OCI-LY7 (cell line): ENCODE data around the gene SFSWAP. TPM values are rescaled to one million over a fixed set of nuclear protein-coding genes. Genes with fewer than 3 reads are reported as not detected.

Experiments used
- BruUV-seq: library from RNA; stranded (reverse); fragments of 400-500 nt; replicated peaks from 2 replicates; lab custom pipeline; 2021; lab: Mats Ljungman, UMichigan
- CTCF ChIA-PET: fragments of 300-600 bp; sonication (Branson Sonifier 250); formaldehyde crosslinking; loops from one replicate; lab custom pipeline; 2022; ENCODE audit warnings: antibody characterized with exemption; ENCODE audit not compliant: unreplicated experiment; lab: Charles Lee
- POLR2A ChIA-PET: fragments of 300-600 bp; sonication (Branson Sonifier 250); formaldehyde crosslinking; loops from one replicate; lab custom pipeline; 2022; ENCODE audit warnings: antibody characterized with exemption; lab: Charles Lee
- DNase-seq: peaks from one replicate; pipeline ENCODE4 v3.0.0-alpha.2; 2015; ENCODE audit warnings: low spot score
- H2AFZ ChIP-seq: fragments of 200-600 bp; sonication (generic), shearing (Covaris generic); 2 replicates; pipeline ENCODE4 v1.6.1; 2014; ENCODE audit warnings: mild to moderate bottlenecking, antibody characterized with exemption, low read length, moderate library complexity
- H3K27ac ChIP-seq: fragments of 200-600 bp; sonication (generic); 2 replicates; pipeline ENCODE4 v1.5.1; 2014; ENCODE audit warnings: mixed run types, low read depth, mild to moderate bottlenecking, moderate library complexity, low read length, inconsistent platforms; ENCODE audit not compliant: poor library complexity, severe bottlenecking
- H3K36me3 ChIP-seq: fragments of 200-600 bp; sonication (generic); 2 replicates; pipeline ENCODE4 v1.6.1; 2014; ENCODE audit warnings: mild to moderate bottlenecking, antibody characterized with exemption, low read length, moderate library complexity, mixed read lengths; ENCODE audit not compliant: insufficient read depth
- H3K4me1 ChIP-seq: fragments of 200-600 bp; sonication (generic); 2 replicates; pipeline ENCODE4 v1.5.1; 2014; ENCODE audit warnings: mild to moderate bottlenecking, low read length; ENCODE audit not compliant: insufficient read depth, poor library complexity, severe bottlenecking
- H3K4me2 ChIP-seq: fragments of 200-600 bp; sonication (generic); 2 replicates; pipeline ENCODE4 v1.6.1; 2014; ENCODE audit warnings: mild to moderate bottlenecking, low read length
- H3K4me3 ChIP-seq: fragments of 200-600 bp; sonication (generic); 2 replicates; pipeline ENCODE4 v1.5.1; 2014; ENCODE audit warnings: mild to moderate bottlenecking, low read depth, low read length; ENCODE audit not compliant: poor library complexity, severe bottlenecking
- H3K79me2 ChIP-seq: fragments of 200-600 bp; sonication (generic); 2 replicates; pipeline ENCODE4 v1.6.1; 2016; ENCODE audit warnings: low read depth, mild to moderate bottlenecking, low read length, moderate library complexity, mixed read lengths; ENCODE audit not compliant: insufficient read depth
- H3K9me2 ChIP-seq: fragments of 200-600 bp; sonication (generic); 2 replicates; pipeline ENCODE4 v1.6.1; 2016; ENCODE audit warnings: mild to moderate bottlenecking, low read length, mixed read lengths; ENCODE audit not compliant: insufficient read depth
- H3K9me3 ChIP-seq: fragments of 200-600 bp; sonication (generic); 2 replicates; pipeline ENCODE4 v1.6.1; 2014; ENCODE audit warnings: mild to moderate bottlenecking, mixed run types, low read length, mixed read lengths
- H4K20me1 ChIP-seq: fragments of 200-600 bp; sonication (generic); 2 replicates; pipeline ENCODE4 v1.6.1; 2014; ENCODE audit warnings: mild to moderate bottlenecking, antibody characterized with exemption, low read length, moderate library complexity, mixed read lengths; ENCODE audit not compliant: insufficient read depth
- EZH2phosphoT487 ChIP-seq: fragments of 200-600 bp; sonication (generic); IDR thresholded peaks from 2 replicates; pipeline ENCODE4 v1.6.1; 2018; ENCODE audit warnings: low read depth, borderline replicate concordance, mild to moderate bottlenecking, mixed run types, antibody characterized with exemption, low read length, moderate library complexity, mixed read lengths
- intact Hi-C: fragments of 100-400 bp; cut with micrococcal nuclease; formaldehyde crosslinking; loops from one replicate; pipeline ENCODE4 v1.10.0; 2022; ENCODE audit not compliant: unreplicated experiment
- total RNA-seq, 2 experiments: library from RNA; depleted of rRNA in 1 of 2; stranded (reverse); fragments of >200 nt in 1 of 2; shearing (Covaris generic) in 1 of 2; gene quantifications; 2 replicates each; pipeline ENCODE4 v1.2.3, GENCODE V29; 2014 to 2022
- TF ChIP-seq, protein P1 (sequence below): fragments of 200-600 bp; sonication (generic); conservative IDR thresholded peaks from 2 replicates; pipeline ENCODE4 v1.5.1; 2014; ENCODE audit warnings: mild to moderate bottlenecking, antibody characterized with exemption, low read length, moderate library complexity, mixed read lengths

SFSWAP gene
- total RNA-seq, 2 experiments from 2014 or later: 54.0 to 87.1 TPM

DNA sequence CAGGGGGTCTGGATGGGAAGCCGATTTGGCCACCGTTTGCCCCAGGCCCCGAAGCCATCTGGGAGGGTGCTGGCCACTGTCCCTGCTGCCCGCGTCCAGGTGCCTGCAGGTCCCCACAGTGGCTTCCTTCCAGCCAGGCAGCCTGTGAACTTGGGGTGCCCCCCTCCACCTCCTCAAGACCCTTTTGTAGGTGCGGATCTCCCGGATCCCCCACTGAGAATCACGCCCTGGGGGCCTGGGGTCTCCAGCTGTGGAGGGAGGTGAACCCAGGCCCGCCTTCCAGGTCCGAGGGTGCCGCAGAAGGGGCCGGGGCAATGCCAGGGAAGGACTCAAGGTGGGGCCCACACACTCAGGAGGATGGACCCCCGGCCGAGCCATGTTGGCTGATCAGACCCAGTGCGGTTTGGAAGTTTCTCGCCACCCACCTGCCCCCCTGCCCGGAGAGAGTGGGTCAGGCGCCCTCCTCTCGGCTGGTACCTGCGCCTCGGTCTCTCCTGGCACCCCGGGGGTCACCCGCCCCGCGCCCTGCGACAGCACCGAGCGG lies 119.0 kb downstream of the SFSWAP start:
- ChIA-PET POLR2A (no interaction called here), CTCF (no interaction called here)
- H3K4me1 ChIP-seq: no peaks in the 10 kb centered on the region
- no peak overlapping the region for H3K4me2 ChIP-seq
- no peaks in the 10 kb centered on the region for H3K9me2 ChIP-seq
- no peak for DNase-seq
- TF ChIP-seq EZH2phosphoT487: no peak
- TF ChIP-seq, protein P1, sequence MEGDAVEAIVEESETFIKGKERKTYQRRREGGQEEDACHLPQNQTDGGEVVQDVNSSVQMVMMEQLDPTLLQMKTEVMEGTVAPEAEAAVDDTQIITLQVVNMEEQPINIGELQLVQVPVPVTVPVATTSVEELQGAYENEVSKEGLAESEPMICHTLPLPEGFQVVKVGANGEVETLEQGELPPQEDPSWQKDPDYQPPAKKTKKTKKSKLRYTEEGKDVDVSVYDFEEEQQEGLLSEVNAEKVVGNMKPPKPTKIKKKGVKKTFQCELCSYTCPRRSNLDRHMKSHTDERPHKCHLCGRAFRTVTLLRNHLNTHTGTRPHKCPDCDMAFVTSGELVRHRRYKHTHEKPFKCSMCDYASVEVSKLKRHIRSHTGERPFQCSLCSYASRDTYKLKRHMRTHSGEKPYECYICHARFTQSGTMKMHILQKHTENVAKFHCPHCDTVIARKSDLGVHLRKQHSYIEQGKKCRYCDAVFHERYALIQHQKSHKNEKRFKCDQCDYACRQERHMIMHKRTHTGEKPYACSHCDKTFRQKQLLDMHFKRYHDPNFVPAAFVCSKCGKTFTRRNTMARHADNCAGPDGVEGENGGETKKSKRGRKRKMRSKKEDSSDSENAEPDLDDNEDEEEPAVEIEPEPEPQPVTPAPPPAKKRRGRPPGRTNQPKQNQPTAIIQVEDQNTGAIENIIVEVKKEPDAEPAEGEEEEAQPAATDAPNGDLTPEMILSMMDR: no peak
- no peaks in the 10 kb centered on the region for H4K20me1 ChIP-seq
- H3K36me3 ChIP-seq: no peaks in the 10 kb centered on the region
- no peak overlapping the region for H3K27ac ChIP-seq
- H2AFZ ChIP-seq: no peak overlapping the region
- H3K9me3 ChIP-seq: no peaks in the 10 kb centered on the region
- intact Hi-C loops: loop anchor here (5.0 kb wide), 1 partner anchor 223 kb away; no protein-coding TSS in a partner anchor
- no peaks in the 10 kb centered on the region for H3K79me2 ChIP-seq
- H3K4me3 ChIP-seq: no peak overlapping the region
- BruUV-seq: no TSS peak

DNA sequence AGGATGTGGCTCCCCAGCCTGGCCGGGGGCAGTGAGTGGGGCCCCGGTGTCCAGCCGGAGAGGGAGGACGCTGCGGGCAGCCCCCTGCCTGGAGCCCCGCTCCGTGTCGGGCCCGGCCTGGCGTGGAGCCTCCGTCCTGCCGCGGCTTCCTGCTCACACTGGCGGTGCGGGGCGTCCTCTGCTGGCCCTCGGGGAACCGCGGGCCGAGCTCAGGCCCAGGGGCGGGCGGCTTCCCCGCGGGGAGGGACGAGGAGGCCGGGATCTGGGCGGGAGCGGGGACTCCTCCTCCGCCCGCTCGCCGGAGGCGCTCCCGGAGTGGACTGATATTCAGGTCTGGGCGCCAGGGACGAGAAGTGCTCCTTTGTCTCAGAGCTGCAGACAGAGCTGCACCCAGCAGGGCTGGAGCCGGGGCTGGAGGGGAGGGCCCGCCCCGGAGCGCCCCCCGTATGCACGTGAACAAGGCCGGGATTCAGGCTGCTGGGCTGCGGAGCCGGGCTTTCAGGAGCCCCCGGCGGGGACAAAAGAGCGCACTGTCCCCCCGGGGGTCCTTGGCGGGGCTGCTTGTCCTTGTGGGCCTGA lies 119.5 kb downstream of the SFSWAP start:
- H3K79me2 ChIP-seq: no peaks in the 10 kb centered on the region
- peak; percentile 14 for DNase-seq
- no peaks in the 10 kb centered on the region for H3K36me3 ChIP-seq
- no peaks in the 10 kb centered on the region for H3K9me2 ChIP-seq
- TF ChIP-seq, protein P1: peak; percentile 47
- no peak for TF ChIP-seq EZH2phosphoT487
- H3K4me3 ChIP-seq: no peak overlapping the region
- H3K4me1 ChIP-seq: no peaks in the 10 kb centered on the region
- H4K20me1 ChIP-seq: no peaks in the 10 kb centered on the region
- intact Hi-C loops: loop anchor here (5.0 kb wide), 1 partner anchor 223 kb away; no protein-coding TSS in a partner anchor
- CTCF ChIA-PET: no interaction called here
- no peaks in the 10 kb centered on the region for H3K9me3 ChIP-seq
- POLR2A ChIA-PET: interaction anchor here (0.7 kb wide), 1 partner anchor 49 kb away, joined by 4 read pairs; no protein-coding TSS in a partner anchor
- H3K4me2 ChIP-seq: no peak overlapping the region
- BruUV-seq: no TSS peak
- H3K27ac ChIP-seq: no peak overlapping the region
- H2AFZ ChIP-seq: no peak overlapping the region
